HFFc6 (cell line): ENCODE measurements around the gene ASTL. TPM values are rescaled to one million over a fixed set of nuclear protein-coding genes. Genes with fewer than 3 reads are reported as not detected.
A peak's percentile ranks its signal among the peaks of the same experiment; 100 is the strongest.

Source experiments
- DNase-seq: peaks from one replicate; pipeline ENCODE4 v3.0.0-alpha.2; 2018
- H3K27ac Mint-ChIP-seq: 2 replicates; pipeline ENCODE4 v1.8.0; 2020; ENCODE audit warnings: mild to moderate bottlenecking, mixed read lengths
- H3K27me3 Mint-ChIP-seq: 2 replicates; pipeline ENCODE4 v1.8.0; 2021; ENCODE audit warnings: mild to moderate bottlenecking, moderate library complexity, mixed read lengths; ENCODE audit not compliant: insufficient read depth
- H3K36me3 Mint-ChIP-seq: 2 replicates; pipeline ENCODE4 v1.8.0; 2021; ENCODE audit warnings: low read depth, mixed read lengths
- H3K4me1 Mint-ChIP-seq: 2 replicates; pipeline ENCODE4 v1.8.0; 2020; ENCODE audit warnings: low read depth, mixed read lengths
- H3K4me3 Mint-ChIP-seq: 2 replicates; pipeline ENCODE4 v1.8.0; 2020; ENCODE audit warnings: mild to moderate bottlenecking, moderate library complexity, mixed read lengths
- H3K9me3 Mint-ChIP-seq: 2 replicates; pipeline ENCODE4 v1.8.0; 2020; ENCODE audit warnings: mild to moderate bottlenecking, mixed read lengths
- total RNA-seq, 6 experiments: library from RNA; stranded (reverse); fragmentation: NEBNext Ultra II Directional; extraction: Animal tissue kit (Norgen Biotek cat#: 25700); gene quantifications; 2 replicates in 1 of 6; 3 replicates in 5 of 6; pipeline ENCODE4 v1.2.3, GENCODE V29; 2021
- TF ChIP-seq, protein P1 (sequence below): fragments of 200-600 bp; sonication (generic); IDR thresholded peaks from 2 replicates; pipeline ENCODE4 v1.5.0; 2021; ENCODE audit warnings: antibody characterized with exemption, mild to moderate bottlenecking

ASTL gene
- total RNA-seq, 6 experiments from 2014 or later = 0.25 to 0.39 (median 0.31) TPM; not detected in 3

DNA sequence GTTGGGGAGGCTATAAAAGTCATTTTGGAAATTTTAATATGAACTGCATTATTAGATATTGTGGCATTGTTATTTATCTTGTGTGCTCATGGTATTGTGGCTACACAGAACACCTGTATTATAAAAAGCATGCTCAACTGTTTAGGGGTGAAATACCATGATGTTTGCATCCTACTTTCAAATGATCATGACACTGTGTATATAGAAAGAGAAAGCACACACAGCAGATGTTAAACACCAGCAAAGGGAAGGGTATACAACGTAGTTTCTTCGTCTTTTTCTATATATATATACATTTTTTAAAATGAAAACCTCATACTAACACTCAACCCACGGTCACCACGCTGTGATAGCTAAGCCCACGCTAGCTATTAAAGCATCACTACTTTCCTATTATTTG is 43.2 kb upstream of the ASTL start:
- H3K27me3 Mint-ChIP-seq = peaks cover 3% of the 10 kb centered on the region; the same call in 1 of the 2 replicates
- TF ChIP-seq, protein P1, sequence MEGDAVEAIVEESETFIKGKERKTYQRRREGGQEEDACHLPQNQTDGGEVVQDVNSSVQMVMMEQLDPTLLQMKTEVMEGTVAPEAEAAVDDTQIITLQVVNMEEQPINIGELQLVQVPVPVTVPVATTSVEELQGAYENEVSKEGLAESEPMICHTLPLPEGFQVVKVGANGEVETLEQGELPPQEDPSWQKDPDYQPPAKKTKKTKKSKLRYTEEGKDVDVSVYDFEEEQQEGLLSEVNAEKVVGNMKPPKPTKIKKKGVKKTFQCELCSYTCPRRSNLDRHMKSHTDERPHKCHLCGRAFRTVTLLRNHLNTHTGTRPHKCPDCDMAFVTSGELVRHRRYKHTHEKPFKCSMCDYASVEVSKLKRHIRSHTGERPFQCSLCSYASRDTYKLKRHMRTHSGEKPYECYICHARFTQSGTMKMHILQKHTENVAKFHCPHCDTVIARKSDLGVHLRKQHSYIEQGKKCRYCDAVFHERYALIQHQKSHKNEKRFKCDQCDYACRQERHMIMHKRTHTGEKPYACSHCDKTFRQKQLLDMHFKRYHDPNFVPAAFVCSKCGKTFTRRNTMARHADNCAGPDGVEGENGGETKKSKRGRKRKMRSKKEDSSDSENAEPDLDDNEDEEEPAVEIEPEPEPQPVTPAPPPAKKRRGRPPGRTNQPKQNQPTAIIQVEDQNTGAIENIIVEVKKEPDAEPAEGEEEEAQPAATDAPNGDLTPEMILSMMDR = no peak
- no peak for DNase-seq
- H3K27ac Mint-ChIP-seq = no peak overlapping the region
- H3K9me3 Mint-ChIP-seq = no peaks in the 10 kb centered on the region
- H3K36me3 Mint-ChIP-seq = peaks cover 29% of the 10 kb centered on the region
- H3K4me1 Mint-ChIP-seq = peaks cover 4% of the 10 kb centered on the region
- no peak overlapping the region for H3K4me3 Mint-ChIP-seq

DNA sequence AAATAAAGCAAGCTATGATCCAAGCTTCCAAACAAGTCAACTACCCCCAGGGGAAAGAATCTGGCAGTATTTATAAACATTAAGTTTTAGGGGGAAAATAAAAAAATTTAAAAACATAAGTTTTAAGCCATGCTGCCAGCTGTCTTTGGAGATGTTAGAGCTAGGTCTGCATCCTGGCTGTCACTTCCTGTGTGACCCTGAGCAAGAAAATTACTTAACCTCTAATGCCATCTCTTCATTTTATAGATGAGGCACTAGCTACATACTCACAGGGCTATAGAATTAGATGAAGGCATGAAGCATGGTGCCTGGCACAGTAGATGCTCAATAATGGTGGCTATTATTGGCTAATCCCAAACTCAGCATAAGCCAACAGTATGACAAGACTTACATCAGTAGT is 42.2 kb upstream of the ASTL start:
- Mint-ChIP-seq H3K27ac (no peak overlapping the region), H3K9me3 (no peaks in the 10 kb centered on the region), H3K36me3 (peaks cover 22% of the 10 kb centered on the region)

DNA sequence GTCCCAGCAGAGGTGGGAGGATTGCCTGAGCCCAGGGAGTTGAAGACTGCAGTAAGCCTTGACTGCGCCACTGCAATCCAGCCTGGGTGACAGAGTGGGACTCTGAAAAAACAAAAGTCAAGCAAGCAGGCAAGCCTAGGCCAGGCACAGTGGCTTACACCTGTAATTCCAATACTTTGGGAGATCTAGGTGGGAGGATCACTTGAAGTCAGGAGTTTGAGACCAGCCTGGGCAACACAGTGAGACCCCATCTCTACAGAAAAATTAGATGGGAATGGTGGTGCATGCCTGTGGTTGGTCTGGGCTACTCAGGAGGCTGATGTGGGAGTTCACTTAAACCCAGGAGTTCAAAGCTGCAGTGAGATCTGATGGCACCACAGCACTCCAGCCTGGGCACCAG is 41.7 kb upstream of the ASTL start:
- Mint-ChIP-seq H3K27ac (no peak overlapping the region), H3K27me3 (peaks cover 3% of the 10 kb centered on the region; the same call in 1 of the 2 replicates), H3K36me3 (peaks cover 17% of the 10 kb centered on the region), H3K9me3 (no peaks in the 10 kb centered on the region), H3K4me3 (no peak overlapping the region), H3K4me1 (peaks cover 18% of the 10 kb centered on the region)
- TF ChIP-seq, protein P1 = no peak
- DNase-seq = no peak

More for the DNA sequence above, 42.2 kb upstream of the ASTL start:
- Mint-ChIP-seq H3K4me3 (no peak overlapping the region), H3K27me3 (peaks cover 3% of the 10 kb centered on the region; the same call in 1 of the 2 replicates), H3K4me1 (peaks cover 14% of the 10 kb centered on the region)
- DNase-seq = no peak
- TF ChIP-seq, protein P1 = no peak

DNA sequence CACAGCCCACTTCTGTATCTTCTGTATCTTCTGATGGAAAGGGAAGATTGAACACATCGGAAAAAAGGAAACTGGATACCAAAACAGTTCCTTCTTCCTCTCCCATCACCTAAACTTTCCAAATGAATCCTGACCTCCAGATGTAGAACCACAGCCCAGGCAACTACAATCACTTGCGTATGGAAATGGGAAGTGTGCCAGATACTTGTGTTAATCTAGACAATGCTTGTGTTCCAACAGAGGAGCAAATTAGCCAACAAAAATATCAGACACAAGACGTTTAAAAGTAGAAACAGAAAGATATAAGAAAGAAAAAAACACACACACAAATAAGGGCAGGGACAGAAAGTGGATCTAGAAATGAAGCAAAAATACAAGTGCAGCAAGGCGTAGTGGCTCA is 38.4 kb upstream of the ASTL start:
- peaks cover 1% of the 10 kb centered on the region; the same call in 1 of the 2 replicates for H3K27me3 Mint-ChIP-seq
- H3K4me3 Mint-ChIP-seq = no peak overlapping the region
- H3K27ac Mint-ChIP-seq = no peak overlapping the region
- no peak for DNase-seq
- H3K36me3 Mint-ChIP-seq = no peaks in the 10 kb centered on the region; the same call in 1 of the 2 replicates
- no peaks in the 10 kb centered on the region for H3K9me3 Mint-ChIP-seq
- TF ChIP-seq, protein P1 = no peak
- peaks cover 31% of the 10 kb centered on the region for H3K4me1 Mint-ChIP-seq

DNA sequence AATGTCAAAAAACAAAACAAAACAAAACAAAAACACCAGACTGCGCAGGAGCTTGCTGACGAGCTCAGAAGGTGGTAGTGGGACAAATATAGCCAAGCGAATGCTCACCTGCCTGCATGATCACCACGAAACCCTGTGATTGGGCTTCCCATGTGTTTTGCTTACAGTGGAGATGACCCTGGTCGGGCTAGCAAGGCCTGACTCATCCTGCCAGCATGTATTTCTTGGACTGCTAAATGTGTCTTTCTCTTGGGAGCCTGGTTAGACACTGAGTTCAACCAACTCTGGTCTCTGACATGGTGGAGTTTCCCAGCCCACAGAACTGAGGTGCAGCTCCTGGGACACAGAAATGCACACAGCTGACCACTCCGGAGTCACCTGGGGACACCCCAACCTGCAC is 37.6 kb upstream of the ASTL start:
- Mint-ChIP-seq H3K4me3 (no peak overlapping the region), H3K9me3 (no peaks in the 10 kb centered on the region), H3K27ac (peak overlapping the region; percentile 72), H3K27me3 (peaks cover 1% of the 10 kb centered on the region; the same call in 1 of the 2 replicates), H3K4me1 (peaks cover 31% of the 10 kb centered on the region), H3K36me3 (no peaks in the 10 kb centered on the region)
- peak; percentile 64 for DNase-seq
- TF ChIP-seq, protein P1 = no peak
